GM19238 (cell line): Measurements from ENCODE around the gene BYSL.

Source experiments
- DNase-seq: peaks from one replicate; pipeline ENCODE4 v3.0.0; 2011; ENCODE audit warnings: low spot score; ENCODE audit not compliant: insufficient read length

The BYSL gene

DNA sequence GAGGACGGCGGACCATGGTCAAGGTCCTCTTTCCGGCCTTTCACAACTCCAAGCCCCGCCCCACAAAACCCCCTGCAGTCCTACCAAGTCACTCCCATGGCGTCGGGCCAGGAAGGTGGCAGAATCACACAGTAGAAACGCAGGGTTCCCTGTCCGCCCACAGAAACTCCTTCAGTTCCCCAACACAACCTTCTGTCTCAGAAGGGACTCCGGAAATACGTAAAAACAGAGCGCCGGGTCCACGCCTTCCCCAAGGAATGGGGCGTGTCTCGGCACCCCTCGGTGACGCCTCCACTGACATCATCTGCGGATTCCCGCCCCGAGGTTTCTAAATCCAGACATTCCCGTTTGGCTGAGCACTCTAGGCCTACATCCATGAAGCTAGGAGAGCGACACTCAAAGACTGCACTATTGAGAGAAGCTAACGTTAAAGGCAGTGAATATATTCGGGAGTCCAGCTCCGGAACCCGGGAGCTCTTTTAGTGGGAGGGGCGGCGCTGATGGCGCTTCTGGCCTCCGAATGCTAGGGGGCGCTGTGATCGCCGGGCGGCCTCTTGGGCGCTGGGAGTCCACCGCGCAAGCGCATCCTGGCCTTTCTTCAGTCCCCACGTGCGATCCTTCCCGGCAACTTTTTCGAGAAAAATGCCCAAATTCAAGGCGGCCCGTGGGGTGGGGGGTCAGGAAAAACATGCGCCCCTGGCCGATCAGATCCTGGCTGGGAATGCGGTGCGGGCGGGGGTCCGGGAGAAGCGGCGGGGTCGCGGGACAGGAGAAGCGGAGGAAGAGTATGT, at the start of gene BYSL, which contains the start of gene MED20:
Gene BYSL (plus strand): TSS at position 579 of the 791 bp plus-strand sequence. CDS start 64 bp downstream, at position 643.
Gene MED20 (minus strand): TSS at position 219 of the 791 bp plus-strand sequence. CDS start 121 bp downstream, at position 98.
- peak; percentile 89 for DNase-seq

- no peak for DNase-seq
These were observed 49.6 kb upstream of the BYSL start for GRCh38 chr6:41871691-41872090.

GRCh38 chr6:41872147-41872546, 49.2 kb upstream of the BYSL start:
- DNase-seq, result no peak

- DNase-seq, result no peak
These were observed 46.6 kb upstream of the BYSL start for GRCh38 chr6:41874741-41875140.

DNA sequence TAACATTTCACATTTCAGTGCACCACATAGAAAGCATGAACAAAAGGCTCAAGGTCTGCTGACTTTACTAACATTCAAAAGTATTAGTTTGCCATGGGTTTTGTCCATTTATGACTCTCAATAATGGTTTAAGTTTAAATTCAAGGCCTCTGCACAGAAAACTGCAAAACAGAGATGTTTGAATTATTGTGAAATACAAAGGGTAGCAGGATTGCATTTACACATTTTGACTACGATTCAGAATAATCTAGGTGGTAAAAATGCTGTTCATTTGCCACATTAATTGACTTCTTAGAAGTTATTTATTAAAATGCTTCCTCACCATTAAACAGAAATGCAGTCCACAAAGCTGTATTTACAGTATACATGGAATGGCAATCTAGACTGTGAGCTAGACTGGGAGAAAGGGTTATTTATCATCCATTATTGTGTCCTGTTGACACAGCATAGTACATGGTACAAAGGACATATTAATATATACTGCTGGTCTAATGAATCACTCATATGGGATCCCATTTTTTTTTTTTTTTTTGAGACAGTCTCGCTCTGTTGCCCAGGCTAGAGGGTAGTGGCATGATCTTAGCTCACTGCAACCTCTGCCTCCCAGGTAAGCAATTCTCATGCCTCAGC, 44.1 kb upstream of the BYSL start:
- no peak for DNase-seq

GRCh38 chr6:41878246-41878645, 43.1 kb upstream of the BYSL start:
- no peak for DNase-seq

DNA sequence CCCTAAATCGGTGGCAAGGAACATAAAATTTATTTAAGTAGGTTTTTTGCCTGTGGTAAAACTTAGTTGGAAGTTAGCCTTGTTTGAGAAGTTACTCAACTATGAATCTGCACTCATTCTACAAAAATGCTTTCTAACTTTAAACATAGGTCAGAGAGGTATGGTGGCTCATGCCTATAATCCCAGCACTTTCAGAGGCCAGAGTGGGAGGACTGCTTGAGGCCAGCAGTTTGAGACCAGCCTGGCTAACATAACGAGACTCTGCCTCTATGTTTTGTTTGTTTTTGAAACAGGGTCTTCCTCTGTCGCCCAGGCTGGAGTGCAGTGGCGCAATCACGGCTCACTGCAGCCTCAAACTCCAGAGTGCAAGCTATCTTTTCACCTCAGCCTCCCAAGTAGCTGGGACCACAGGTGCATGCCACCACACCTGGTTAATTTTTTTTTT, 42.3 kb upstream of the BYSL start:
- DNase-seq, result no peak

DNA sequence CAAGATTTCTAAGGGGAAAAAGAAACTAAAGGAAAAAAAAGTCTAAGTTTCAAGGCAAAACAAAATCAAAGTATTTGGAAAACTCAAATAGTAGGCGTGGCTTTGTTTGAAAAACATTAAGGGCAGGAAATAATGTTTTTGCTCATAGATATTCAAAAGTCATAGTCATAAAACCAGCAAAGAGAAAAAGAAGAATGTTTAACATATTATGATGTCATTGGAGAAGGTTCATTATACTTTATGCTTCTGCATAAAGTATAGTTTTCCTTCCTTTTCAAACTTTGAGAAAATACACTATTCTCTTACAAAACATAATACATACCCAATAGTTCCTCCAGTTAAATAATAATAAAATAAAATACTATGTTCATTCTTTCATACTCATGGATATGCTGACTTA, 39.8 kb upstream of the BYSL start:
- DNase-seq, result no peak

GRCh38 chr6:41884957-41885356, 36.3 kb upstream of the BYSL start:
- DNase-seq, result no peak

DNA sequence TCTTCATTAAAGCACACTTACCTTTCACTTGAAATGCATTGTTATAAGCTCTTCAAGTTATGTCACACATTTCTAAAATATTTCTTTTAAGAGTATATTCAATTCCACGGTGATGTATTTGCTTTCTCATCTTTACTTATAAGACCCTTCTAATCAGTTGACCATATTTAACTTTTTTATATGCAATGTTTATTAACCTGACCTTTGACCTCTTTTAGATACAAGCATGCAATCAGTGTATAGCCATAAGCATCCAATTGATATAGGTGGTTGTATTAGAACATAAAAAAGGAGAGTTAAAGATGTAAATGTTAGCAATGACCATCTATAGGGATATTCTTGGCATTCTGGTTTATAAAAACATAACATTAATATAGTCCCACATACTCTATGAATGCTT, 35.4 kb upstream of the BYSL start:
- no peak for DNase-seq

DNA sequence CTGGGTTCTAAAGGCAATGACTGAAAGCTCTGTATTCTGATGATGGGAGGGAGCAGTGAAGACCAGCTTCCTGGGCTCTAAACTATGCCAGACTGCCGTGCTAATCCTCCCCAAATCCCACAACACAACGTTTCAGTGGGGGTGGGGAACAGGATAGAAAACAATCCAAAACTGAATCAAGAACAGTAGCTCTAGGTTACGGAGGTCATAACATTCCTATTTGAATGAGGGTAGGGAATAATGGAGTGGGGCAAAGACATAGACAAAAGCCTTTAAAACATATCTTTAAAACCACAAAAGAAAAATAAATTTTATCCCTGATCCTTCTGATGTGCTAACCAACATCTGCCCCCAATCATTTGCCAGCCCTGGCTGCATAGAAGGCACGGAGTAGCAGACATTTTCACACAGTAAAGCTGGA, 34.0 kb upstream of the BYSL start:
- no peak for DNase-seq

DNA sequence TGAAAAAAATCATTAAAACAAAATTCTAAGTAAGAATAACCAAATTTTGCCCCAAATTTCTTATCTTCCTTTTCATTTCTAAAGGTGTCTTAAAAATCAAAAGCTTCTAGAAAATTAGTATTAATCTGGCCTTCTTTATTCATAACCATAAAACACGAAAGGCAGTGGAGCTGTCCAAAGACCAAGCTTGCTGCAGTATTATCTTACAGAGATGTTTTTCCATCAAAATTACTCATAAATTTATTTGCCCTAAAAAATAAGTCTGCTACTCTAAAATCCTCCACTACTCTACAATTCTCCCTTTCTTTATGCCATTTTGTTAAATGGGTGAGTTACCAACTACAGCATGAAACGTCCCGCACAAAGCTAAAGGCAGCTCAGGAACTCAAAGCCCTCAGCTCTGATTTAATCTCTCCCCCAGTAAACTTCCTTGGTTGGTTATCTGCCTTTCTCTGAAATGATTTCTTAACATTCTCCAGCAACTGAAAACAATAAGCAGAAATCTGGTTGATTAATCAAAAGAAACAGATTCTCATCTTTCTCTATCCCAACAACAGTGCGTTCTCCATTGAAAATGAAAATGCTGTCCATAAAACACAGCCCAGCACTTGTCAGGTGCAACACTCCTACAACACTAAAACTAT, 28.3 kb upstream of the BYSL start:
- no peak for DNase-seq

DNA sequence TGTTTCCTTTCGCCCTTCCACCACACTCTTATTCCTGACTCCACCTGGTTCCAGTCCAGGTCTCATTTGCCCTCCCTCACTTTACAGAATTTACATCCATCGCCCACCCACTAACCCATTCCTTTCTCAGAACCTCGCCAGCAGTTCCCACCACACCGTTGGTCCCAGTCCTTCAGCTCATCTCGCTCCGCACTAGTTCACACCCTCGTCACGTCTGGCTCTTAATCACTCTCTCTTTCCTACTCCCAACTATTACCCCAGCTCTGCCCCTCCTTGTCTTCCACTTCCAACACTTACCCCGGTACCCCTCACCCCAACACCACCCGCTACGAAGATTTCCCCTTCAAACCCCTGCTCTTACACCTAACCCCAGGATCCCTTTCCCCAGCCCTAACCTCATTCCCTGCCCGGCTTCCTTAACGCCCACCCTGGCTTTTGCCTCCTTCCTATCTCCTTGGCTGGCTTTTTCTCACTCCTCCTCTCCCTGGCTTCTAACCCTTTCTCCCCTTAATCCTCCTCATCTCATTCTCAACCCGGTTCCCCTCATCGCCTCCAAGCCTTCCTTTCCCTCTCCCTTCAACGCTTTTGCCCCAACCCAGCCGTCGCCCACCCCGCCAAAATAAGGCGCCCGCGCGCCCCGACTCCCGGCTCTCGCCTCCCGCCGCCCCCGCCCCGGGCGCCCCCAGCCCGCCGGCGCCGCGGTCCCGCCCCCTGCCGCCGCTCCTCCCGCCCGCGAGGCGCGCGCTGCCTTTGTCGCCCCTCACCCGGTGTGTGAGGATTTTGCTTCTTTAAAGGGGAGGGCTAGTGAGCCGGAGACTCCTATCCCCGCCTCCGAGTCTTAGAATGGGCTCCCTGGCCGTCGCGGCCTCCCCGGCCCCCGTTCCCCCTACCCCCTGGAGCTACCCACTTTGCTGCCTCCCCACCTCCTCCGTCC, 26.7 kb upstream of the BYSL start:
- no peak for DNase-seq

DNA sequence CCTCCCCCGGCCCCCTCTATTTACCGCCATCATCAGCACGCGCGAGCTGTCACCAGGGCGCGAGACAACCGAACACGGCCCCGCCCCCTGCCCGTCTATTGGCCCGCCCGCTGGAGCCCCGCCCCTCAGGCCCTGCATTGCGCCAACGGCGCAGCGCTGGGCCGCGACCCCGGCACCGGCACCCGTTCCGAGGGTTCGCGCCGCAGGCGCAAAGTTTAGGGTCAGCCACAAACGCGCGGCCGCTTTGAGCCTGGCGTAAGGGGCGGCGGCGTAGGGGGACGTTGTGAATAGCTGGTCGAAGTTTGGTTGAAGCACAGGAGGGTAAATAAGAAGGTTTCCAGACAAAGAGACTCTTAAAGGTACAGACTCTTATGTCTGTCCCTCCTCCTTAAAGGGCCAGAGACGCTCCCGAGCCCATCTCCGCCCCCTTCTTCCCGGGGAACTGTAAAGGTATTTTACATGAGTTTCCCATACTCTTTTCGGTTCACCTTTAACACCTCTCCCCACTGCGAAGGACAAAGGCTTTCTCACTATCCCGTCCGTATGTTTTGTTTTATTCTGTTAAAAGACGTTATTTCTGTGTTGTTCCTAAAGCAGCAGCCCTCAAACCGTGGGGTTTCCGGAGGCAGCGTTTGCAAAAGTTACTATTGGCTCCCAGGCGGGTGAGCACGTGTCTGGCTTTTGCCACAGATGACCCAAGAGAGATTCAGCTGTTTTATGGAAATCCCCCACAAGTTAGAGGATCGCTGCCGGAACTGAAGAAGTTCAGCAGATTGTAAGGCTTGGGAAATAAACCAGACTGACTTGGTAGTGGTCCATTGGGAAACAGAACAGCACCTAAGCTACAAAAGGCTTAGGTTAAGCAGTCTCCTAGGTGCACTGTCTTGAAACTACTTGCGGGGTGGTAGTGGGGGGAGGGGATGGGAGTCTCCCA, 25.7 kb upstream of the BYSL start, which contains the start of gene USP49:
Gene USP49 (minus strand): TSS at position 76 of the 934 bp plus-strand sequence. CDS start 88,392 bp downstream, outside the sequence.
- peak; percentile 88 for DNase-seq

- no peak for DNase-seq
These were observed 25.0 kb upstream of the BYSL start for GRCh38 chr6:41896281-41896680.

DNA sequence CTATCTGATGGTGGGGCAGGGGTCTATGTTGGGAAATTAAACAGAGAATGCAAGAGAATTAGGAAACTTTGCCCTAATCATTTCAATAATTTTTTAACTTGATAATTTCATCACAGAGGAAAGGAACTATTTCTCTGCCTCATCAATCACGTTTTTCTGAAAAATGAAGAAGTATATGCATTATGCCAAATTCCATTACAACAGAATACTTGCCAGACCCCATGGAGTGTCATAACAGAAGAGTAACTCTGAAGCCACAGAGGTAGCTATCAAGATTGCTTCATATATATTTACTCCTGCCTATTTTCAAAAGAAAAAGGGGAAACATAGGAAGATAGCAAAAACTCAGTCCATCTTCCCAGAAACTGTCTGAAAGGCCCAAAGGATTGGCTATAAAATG, 20.4 kb upstream of the BYSL start:
- no peak for DNase-seq

- DNase-seq, result no peak
These were observed 19.3 kb upstream of the BYSL start for GRCh38 chr6:41901882-41902519.

- no peak for DNase-seq
These were observed 11.6 kb upstream of the BYSL start for GRCh38 chr6:41909727-41910126.

- no peak for DNase-seq
These were observed 7.0 kb upstream of the BYSL start for GRCh38 chr6:41914343-41914742.
